PFSK-1 (cell line): ENCODE measurements around the gene GORASP1.

Experiments used
- POLR2AphosphoS5 ChIP-seq: IDR thresholded peaks from 2 replicates; pipeline ENCODE4 v1.6.1; 2012; ENCODE audit warnings: low read depth, mild to moderate bottlenecking, control low read depth, low read length, moderate library complexity
- TF ChIP-seq, protein P1 (sequence below), 2 experiments: IDR thresholded peaks; 2 replicates each; pipeline versions ENCODE4 v1.6.1 to v1.8.0; 2011 to 2012; ENCODE audit warnings: low read depth in 2 of 2, low read length in 2 of 2, control low read depth in 1 of 2, inconsistent platforms in 1 of 2, mild to moderate bottlenecking in 1 of 2, moderate library complexity in 1 of 2; ENCODE audit not compliant: insufficient read depth in 1 of 2

DNA sequence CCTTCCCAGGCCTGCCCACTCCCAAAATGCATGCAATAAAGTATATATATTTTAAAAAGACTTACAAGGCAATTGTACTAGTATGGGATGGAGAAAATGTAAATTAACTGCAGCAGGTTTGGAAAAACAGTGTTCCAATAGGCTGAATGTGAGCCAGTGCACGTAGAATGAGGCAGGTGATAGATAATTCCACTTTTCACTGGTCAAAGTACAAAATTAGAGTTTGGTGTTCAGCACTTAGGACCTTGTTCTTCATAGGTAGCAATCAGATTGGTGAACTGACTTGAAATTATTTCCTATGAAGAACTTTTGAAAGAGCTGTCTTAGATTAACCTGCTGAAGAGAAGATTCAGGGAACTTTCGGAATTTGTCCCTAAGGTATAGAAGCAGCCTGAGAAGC, 53.7 kb downstream of the GORASP1 start:
- TF ChIP-seq, protein P1, sequence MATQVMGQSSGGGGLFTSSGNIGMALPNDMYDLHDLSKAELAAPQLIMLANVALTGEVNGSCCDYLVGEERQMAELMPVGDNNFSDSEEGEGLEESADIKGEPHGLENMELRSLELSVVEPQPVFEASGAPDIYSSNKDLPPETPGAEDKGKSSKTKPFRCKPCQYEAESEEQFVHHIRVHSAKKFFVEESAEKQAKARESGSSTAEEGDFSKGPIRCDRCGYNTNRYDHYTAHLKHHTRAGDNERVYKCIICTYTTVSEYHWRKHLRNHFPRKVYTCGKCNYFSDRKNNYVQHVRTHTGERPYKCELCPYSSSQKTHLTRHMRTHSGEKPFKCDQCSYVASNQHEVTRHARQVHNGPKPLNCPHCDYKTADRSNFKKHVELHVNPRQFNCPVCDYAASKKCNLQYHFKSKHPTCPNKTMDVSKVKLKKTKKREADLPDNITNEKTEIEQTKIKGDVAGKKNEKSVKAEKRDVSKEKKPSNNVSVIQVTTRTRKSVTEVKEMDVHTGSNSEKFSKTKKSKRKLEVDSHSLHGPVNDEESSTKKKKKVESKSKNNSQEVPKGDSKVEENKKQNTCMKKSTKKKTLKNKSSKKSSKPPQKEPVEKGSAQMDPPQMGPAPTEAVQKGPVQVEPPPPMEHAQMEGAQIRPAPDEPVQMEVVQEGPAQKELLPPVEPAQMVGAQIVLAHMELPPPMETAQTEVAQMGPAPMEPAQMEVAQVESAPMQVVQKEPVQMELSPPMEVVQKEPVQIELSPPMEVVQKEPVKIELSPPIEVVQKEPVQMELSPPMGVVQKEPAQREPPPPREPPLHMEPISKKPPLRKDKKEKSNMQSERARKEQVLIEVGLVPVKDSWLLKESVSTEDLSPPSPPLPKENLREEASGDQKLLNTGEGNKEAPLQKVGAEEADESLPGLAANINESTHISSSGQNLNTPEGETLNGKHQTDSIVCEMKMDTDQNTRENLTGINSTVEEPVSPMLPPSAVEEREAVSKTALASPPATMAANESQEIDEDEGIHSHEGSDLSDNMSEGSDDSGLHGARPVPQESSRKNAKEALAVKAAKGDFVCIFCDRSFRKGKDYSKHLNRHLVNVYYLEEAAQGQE (IDR thresholded peaks at IDR 0.05; ENCODE audit: insufficient read depth in 1 of 2, low read depth in 2 of 2, low read length in 2 of 2) = no peak
- TF ChIP-seq POLR2AphosphoS5 = no peak
